Myometrial cell (primary cell): Measurements from ENCODE around the gene MRAP. TPM values are rescaled to one million over a fixed set of nuclear protein-coding genes. Genes with fewer than 3 reads are reported as not detected.

Source experiments
- total RNA-seq: library from RNA; depleted of rRNA; stranded (reverse); fragments of >200 nt; gene quantifications from 2 replicates; pipeline ENCODE4 v1.2.3, GENCODE V29; 2015

Gene MRAP
- total RNA-seq, result not detected in 2 replicates

GRCh38 chr21:32298658-32299081 lies at the start of gene MRAP:
MRAP (plus strand) TSS chr21:32298855; CDS start chr21:32298972, 117 bp downstream.

DNA sequence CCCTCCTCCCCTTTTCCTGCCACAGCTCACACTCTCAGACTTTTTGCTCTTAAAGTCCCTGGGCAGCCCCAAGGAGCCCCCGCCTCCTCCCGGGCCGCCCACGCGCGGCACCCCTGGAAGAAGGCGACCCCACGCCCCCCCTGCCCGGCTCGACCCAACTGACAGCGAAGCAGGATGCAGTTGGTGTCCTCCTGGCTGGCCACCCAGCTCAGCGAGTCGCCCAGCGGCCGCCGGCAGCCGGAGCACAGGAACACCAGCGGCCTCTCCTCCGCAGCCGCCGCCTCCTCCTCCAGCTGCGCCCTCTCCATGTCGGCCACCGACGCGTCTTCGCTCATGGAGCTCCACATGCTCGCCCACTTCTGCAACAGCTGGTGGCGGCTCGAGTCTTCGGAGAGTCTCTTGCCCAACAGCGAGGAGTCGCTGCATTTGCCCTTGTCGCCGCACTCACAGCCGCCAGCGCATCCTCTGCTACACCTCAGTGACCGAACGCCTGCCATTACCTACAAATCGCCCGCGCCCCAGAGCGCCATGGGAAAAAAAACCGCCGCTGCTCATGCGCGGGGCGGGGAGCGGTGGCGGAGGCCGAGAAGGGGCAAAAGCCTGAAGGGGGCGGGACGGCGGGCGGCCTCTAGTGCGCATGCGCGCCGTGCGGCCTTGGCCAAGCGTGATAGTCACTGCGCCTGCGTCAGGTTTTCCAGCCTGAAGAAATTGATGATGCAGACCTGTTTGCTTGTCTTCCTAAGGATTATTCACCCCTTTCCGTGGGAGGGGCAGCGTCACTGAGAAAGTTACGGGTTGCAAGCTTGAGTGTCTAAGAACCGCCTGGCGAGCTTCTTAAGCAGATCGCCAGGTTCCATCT lies 19.9 kb upstream of the MRAP start, which contains the start of gene MIS18A:
MIS18A (minus strand) TSS at position 532 of the 859 bp plus-strand sequence; CDS start at position 497, 35 bp downstream.

Other genes starting within 250 kb of the MRAP start
- gene MIS18A, start 19.8 kb upstream of the MRAP start, total RNA-seq, result 15.3 and 17.4 TPM in 2 replicates
- 14.4 and 18.6 TPM in 2 replicates for gene URB1, start 94.2 kb downstream of the MRAP start, total RNA-seq
- gene EVA1C, start 113.9 kb downstream of the MRAP start, total RNA-seq, result 6.9 and 17.4 TPM in 2 replicates